Measurements from ENCODE around the gene TCN1. TPM values are rescaled to one million over a fixed set of nuclear protein-coding genes. Genes with fewer than 3 reads are reported as not detected.

The TCN1 gene
- total RNA-seq, 1 experiment from 2014 or later: 335 TPM

DNA sequence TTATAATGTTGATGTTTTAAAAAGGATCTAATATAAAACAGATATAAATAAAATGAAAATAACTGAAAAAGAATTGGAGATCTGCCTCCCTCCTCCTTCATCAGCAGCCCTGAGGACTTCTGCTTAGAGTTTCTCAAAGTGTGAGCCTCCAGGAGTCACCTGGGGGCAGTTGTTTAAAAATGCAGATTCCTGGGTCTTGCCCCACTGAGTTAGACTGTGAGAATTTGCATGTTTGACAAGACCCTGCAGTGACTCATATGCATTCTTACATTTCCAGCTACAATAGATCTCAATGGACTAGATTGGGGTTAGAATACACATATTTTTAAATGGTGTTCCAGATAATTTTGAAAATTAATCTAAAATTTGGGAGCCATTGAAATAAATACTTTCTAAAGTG is 11.5 kb upstream of the TCN1 start:
- H3K36me3 Mint-ChIP-seq (ENCODE audit: insufficient read depth, unreplicated experiment): peaks cover 7% of the 10 kb centered on the region
- no peaks in the 10 kb centered on the region for H3K9me3 Mint-ChIP-seq (ENCODE audit: low read depth, unreplicated experiment)
- TF ChIP-seq, protein P1, sequence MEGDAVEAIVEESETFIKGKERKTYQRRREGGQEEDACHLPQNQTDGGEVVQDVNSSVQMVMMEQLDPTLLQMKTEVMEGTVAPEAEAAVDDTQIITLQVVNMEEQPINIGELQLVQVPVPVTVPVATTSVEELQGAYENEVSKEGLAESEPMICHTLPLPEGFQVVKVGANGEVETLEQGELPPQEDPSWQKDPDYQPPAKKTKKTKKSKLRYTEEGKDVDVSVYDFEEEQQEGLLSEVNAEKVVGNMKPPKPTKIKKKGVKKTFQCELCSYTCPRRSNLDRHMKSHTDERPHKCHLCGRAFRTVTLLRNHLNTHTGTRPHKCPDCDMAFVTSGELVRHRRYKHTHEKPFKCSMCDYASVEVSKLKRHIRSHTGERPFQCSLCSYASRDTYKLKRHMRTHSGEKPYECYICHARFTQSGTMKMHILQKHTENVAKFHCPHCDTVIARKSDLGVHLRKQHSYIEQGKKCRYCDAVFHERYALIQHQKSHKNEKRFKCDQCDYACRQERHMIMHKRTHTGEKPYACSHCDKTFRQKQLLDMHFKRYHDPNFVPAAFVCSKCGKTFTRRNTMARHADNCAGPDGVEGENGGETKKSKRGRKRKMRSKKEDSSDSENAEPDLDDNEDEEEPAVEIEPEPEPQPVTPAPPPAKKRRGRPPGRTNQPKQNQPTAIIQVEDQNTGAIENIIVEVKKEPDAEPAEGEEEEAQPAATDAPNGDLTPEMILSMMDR (IDR thresholded peaks at IDR 0.05; ENCODE audit: unreplicated experiment): no peak
- H3K4me1 Mint-ChIP-seq (ENCODE audit: low read depth, unreplicated experiment): peaks cover 37% of the 10 kb centered on the region
- DNase-seq: no peak
- intact Hi-C loops (cut with micrococcal nuclease; ENCODE audit: unreplicated experiment): loop anchor here (5.0 kb wide), 1 partner anchor 40 kb away; no protein-coding TSS in a partner anchor
- H3K27ac Mint-ChIP-seq (ENCODE audit: unreplicated experiment): no peak overlapping the region
- no peak overlapping the region for H3K4me3 Mint-ChIP-seq (ENCODE audit: low read depth, unreplicated experiment)
- BruUV-seq (replicated peaks): no TSS peak
- CTCF ChIA-PET: no interaction called here
- H3K27me3 Mint-ChIP-seq (ENCODE audit: unreplicated experiment): no peaks in the 10 kb centered on the region

DNA sequence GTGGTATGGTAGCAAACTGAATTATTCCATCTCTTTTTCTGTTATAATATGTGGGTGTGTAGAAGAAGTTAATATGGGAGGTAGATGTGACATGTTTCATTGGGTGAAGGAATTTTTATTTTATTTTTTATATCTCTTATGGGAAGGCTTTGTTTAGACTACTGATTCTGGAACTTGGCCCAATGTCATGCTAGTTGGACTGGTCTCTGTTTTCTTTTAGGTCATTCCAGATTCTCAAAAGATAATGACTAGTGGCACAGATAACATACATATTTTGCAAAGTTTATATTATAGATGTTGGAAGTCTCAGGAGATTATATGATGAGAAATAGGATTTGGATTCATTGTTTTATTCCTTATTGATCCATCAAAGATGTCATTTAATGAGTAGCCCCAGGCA is 11.0 kb upstream of the TCN1 start:
- Mint-ChIP-seq H3K36me3 (ENCODE audit: insufficient read depth, unreplicated experiment) (peaks cover 7% of the 10 kb centered on the region), H3K4me3 (ENCODE audit: low read depth, unreplicated experiment) (no peak overlapping the region), H3K27me3 (ENCODE audit: unreplicated experiment) (no peaks in the 10 kb centered on the region), H3K4me1 (ENCODE audit: low read depth, unreplicated experiment) (peaks cover 34% of the 10 kb centered on the region), H3K9me3 (ENCODE audit: low read depth, unreplicated experiment) (no peaks in the 10 kb centered on the region), H3K27ac (ENCODE audit: unreplicated experiment) (peak overlapping the region; percentile 47)
- intact Hi-C loops (cut with micrococcal nuclease; ENCODE audit: unreplicated experiment): loop anchor here (5.0 kb wide), 1 partner anchor 40 kb away; no protein-coding TSS in a partner anchor
- TF ChIP-seq, protein P1 (IDR thresholded peaks at IDR 0.05; ENCODE audit: unreplicated experiment): no peak
- BruUV-seq (replicated peaks): no TSS peak
- CTCF ChIA-PET: no interaction called here
- DNase-seq: no peak

DNA sequence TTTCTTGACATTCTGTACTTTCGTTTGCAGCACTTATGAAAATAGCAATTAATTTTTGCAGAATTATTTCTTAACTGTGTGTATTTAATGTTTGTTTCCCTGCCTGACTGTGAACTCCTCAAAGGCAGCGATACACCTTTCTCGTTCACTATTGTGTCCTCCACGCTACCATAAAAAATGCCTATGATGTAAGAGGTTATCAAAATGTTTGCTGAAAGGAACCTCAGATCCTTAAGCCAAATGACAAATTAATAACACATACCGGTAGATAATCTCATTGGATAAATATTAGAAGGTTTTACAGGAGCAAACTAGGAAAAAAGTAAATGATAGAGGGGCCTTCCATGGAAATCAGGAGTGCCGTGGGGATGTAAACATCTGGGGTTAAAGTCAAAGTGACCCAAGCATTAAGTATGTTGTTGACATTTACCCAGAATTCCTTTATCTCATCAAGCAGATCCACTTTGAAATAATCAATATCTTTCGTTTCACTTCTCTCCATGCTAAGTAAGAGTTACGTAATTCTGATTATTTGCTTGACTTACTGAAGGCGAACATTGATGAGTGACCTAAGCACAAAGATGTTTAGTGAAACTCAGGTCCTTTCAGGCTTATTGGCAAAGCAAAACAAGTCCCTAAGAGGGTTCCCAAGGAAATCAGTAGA is 9.7 kb upstream of the TCN1 start:
- CTCF ChIA-PET: no interaction called here
- TF ChIP-seq, protein P1 (IDR thresholded peaks at IDR 0.05; ENCODE audit: unreplicated experiment): no peak
- Mint-ChIP-seq H3K36me3 (ENCODE audit: insufficient read depth, unreplicated experiment) (peaks cover 7% of the 10 kb centered on the region), H3K4me3 (ENCODE audit: low read depth, unreplicated experiment) (no peak overlapping the region), H3K9me3 (ENCODE audit: low read depth, unreplicated experiment) (peaks cover 4% of the 10 kb centered on the region), H3K27me3 (ENCODE audit: unreplicated experiment) (no peaks in the 10 kb centered on the region), H3K4me1 (ENCODE audit: low read depth, unreplicated experiment) (peaks cover 34% of the 10 kb centered on the region), H3K27ac (ENCODE audit: unreplicated experiment) (peak overlapping the region; percentile 56)
- BruUV-seq (replicated peaks): no TSS peak
- intact Hi-C loops (cut with micrococcal nuclease; ENCODE audit: unreplicated experiment): loop anchor here (5.0 kb wide), 1 partner anchor 41 kb away; no protein-coding TSS in a partner anchor
- no peak for DNase-seq

DNA sequence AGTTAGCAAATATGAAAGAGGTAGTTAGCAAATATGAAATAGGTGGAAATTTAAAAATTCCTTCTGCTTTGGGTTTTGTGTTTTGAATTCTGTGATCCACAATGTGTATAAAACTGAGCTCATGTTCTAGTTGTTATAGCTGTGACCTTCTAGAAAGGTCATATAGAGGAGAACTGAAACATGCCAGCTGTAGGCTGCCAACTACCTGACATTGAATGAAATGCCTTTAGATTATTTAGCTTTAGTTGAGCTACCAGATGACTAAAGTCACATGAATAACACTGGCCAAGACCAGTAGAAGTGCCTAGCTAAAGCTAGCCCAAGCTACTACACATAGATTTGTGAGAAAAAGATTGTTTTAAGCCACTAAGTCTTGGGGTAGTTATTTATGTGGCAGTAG is 5.8 kb upstream of the TCN1 start:
- Mint-ChIP-seq H3K36me3 (ENCODE audit: insufficient read depth, unreplicated experiment) (peaks cover 7% of the 10 kb centered on the region), H3K9me3 (ENCODE audit: low read depth, unreplicated experiment) (peaks cover 11% of the 10 kb centered on the region), H3K4me3 (ENCODE audit: low read depth, unreplicated experiment) (no peak overlapping the region), H3K4me1 (ENCODE audit: low read depth, unreplicated experiment) (peaks cover 29% of the 10 kb centered on the region), H3K27me3 (ENCODE audit: unreplicated experiment) (no peaks in the 10 kb centered on the region), H3K27ac (ENCODE audit: unreplicated experiment) (no peak overlapping the region)
- no peak for DNase-seq
- CTCF ChIA-PET: no interaction called here
- BruUV-seq (replicated peaks): no TSS peak
- intact Hi-C loops (cut with micrococcal nuclease; ENCODE audit: unreplicated experiment): no loop called here
- TF ChIP-seq, protein P1 (IDR thresholded peaks at IDR 0.05; ENCODE audit: unreplicated experiment): no peak
